KOPT-K1 (cell line): Measurements from ENCODE around the gene GOLGA5.

Experiments used
- H3K27ac ChIP-seq: fragments of 200-600 bp; sonication (generic); 2 replicates; pipeline ENCODE4 v1.5.1; 2016; ENCODE audit warnings: antibody characterized with exemption, mild to moderate bottlenecking, low read depth, low read length; ENCODE audit not compliant: poor library complexity, severe bottlenecking
- H3K36me3 ChIP-seq: fragments of 200-600 bp; sonication (generic); 2 replicates; pipeline ENCODE4 v1.5.1; 2017; ENCODE audit warnings: antibody characterized with exemption, mild to moderate bottlenecking, low read length, moderate library complexity; ENCODE audit not compliant: insufficient read depth
- H3K9me3 ChIP-seq: fragments of 200-600 bp; sonication (generic); 2 replicates; pipeline ENCODE4 v1.5.1; 2017; ENCODE audit warnings: antibody characterized with exemption, low read length, mild to moderate bottlenecking; ENCODE audit not compliant: insufficient read depth, poor library complexity, severe bottlenecking

Gene GOLGA5

DNA sequence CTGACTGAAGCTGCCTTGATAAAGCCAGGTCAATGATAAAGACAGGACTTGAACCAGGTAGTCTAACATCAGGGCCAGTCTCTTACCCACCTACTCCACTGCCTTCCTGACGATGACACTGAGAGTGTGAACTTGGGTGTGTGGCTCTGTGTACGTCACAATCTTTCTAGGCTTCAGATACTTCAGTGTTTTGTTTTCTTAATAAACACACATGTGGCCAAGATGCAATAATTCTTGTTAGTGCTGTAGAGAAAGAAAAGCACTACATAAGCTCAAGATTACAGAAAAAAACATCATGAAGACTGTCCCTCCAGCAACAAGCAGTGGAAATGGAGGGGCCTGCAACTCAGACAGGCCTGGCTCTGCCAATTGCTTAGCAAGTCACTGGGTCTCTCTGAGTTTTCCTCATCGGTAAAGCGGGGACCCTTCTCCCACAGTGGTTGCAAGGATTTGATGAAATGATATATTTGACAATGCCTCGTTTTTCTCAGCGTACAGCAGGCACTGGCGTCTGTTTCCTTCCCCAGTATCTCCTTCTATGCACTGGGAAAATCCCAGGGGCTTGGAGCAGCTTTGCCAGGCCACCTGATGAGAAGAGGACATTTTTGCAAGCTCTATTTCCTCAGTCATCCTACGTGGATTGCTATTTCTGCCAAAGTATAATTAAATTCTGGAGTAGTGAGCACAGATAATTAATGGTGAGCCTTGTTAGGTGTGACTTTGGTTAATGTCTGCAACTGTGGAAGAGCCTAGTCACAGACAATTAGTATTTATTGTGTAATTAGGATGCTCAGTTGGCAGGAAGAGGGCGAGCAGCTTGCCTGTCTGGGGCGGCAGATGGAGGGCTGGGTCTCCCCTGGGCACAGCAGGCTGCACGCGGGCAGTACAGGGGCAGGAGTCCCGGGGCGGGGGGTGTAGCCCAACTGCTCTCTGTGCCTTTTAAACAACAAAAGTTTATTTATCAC is 73.1 kb downstream of the GOLGA5 start:
- no peaks in the 10 kb centered on the region for H3K36me3 ChIP-seq
- peaks cover 7% of the 10 kb centered on the region for H3K9me3 ChIP-seq
- H3K27ac ChIP-seq = no peak overlapping the region

DNA sequence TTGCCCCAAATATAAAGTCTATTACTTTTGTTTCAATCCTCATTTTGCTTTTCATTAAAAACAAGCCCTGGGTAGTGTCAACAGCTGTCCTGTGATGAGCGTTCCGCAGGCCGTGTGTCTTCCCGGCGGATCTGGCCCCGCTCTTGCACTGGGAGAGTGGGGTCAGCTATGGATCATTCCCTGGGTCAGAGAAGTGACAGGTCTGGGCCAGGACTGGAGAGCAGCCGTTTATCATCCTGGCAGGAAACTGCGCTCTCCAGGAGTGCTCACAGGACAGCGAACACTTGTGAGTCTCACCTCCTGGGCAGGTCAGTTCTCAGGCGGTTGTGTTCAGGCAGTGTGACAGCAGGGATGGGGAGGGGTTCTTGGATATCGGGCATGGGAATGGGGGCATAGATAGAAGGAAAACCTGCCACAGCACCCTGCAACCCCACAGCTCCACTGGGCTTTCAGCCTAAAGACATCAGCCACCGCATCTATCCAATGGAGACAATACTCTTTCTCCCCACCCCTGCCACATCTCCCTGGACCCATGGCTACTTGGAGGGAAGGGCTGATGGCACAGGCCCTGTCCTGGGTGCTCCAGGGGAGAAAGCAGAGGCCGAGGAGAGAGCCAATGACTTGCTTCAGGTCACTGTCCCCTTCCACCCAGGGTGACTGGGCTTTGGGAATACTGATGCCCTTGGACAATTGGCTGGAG is 81.0 kb downstream of the GOLGA5 start:
- Histone ChIP-seq H3K27ac (no peak overlapping the region), H3K9me3 (no peaks in the 10 kb centered on the region), H3K36me3 (no peaks in the 10 kb centered on the region)

DNA sequence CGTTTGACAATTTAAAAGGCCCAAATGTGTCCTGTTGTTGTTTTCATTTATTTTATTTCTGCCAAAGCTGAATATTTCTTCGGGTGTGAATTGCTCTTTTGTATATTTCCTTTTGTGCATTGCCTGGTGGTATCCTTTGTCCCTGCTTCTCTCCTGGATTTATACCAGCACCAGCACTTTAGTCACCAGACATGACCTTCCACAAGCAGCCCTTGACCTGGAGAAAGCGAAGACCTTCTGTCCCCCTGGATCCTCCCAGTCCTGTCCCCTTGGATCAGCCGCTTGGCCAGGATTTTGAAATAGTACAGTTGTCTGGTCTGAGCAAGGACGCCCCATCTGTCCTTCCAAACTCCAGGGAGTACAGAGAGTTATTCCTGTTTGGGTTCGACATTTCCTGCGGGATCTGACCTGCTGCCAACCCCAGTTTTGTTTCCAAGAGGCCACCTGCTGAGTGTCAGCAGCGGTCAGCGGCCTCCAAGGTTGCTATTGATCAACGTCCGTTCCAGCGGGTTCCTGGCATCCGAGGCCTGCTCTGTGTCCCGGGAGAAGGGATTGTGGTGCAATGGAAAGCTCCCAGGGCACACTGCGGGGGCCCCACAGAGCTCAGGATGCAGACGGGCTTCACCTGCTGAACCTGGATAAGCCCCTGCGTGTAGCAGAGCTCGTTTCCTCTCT is 83.8 kb downstream of the GOLGA5 start:
- Histone ChIP-seq H3K9me3 (no peaks in the 10 kb centered on the region), H3K36me3 (no peaks in the 10 kb centered on the region), H3K27ac (no peak overlapping the region)

DNA sequence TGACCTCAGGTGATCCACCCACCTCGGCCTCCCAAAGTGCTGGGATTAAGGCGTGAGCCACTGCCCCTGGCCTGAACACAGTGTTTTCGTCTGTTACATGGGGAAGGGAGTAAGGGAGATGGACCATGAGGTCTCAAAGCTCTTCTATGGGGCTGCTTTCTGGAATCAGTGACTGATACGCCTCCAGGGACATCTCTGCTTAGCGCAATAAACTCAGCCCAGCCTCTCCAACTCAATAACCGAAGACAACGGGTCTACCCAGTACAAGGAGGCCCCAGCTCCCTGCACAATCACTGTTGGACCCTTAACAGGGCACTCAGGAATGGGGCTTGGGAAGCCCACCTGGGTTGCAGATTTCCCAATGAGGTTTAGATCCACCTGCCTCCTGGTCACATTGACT is 86.2 kb downstream of the GOLGA5 start:
- Histone ChIP-seq H3K9me3 (no peaks in the 10 kb centered on the region), H3K27ac (no peak overlapping the region), H3K36me3 (no peaks in the 10 kb centered on the region)

GRCh38 chr14:92880851-92881250 is 86.7 kb downstream of the GOLGA5 start:
- Histone ChIP-seq H3K9me3 (no peaks in the 10 kb centered on the region), H3K27ac (no peak overlapping the region), H3K36me3 (no peaks in the 10 kb centered on the region)

- H3K9me3 ChIP-seq = no peaks in the 10 kb centered on the region
- no peaks in the 10 kb centered on the region for H3K36me3 ChIP-seq
- H3K27ac ChIP-seq = no peak overlapping the region
These were observed 89.0 kb downstream of the GOLGA5 start for GRCh38 chr14:92883066-92883465.

GRCh38 chr14:92884410-92884809 is 90.3 kb downstream of the GOLGA5 start:
- no peaks in the 10 kb centered on the region for H3K9me3 ChIP-seq
- H3K36me3 ChIP-seq = no peaks in the 10 kb centered on the region
- H3K27ac ChIP-seq = no peak overlapping the region

DNA sequence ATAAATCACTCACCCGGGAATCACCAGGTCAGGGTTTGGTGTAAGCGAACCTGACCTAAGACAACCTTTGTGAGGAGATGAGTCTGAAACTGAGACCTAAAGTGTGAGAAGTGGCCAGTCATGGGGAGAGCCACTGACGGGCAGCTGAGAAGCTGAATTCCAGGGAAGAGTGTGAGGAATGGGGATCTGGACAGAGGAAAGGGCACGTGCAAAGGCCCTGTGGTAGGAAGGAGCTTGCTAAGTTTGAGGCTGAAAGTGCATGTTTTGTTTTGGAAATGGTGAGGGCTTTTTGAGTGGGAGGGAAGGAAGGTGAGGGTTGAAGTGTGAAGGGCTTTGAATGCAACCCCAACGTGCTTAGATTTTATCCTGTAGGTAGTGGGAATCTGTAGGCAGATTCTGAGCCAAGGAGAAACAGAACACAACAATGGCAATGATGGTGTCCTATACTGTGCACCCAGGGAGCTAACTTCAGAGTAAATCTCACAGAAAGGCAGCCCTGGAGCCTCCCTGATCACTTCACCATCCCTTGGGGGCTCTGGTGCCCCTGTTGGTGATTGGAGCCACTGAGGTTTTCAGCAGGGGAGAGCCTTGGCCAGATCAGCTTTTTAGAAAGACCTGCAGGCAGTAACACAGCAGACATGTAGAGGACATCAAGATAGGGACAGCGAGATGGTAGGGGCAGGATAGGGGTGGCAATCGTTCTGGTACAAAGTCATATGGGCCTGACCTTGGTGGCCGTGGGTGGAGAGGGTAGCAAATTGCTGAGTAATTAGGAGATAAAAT is 91.4 kb downstream of the GOLGA5 start:
- Histone ChIP-seq H3K9me3 (no peaks in the 10 kb centered on the region), H3K36me3 (no peaks in the 10 kb centered on the region), H3K27ac (no peak overlapping the region)

DNA sequence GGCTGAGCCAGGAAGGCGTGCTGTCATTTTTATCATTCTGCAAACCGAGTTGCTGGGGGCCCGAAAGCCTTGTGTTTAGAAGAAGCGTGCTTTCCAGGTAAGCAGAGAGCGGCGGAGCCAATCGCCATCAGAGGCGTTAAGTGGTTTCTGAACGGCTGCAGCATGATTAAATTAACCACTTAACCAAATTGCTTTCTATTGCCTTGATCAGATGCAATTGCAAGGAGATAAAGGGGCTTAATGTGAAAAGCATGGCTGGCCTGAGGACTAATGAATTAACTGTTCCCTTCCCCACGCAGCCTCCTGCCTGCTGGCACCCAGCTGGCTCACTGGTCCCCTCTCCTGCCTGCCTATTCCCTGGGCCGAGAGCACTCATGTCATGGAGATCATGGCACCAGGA is 92.2 kb downstream of the GOLGA5 start:
- no peaks in the 10 kb centered on the region for H3K36me3 ChIP-seq
- no peak overlapping the region for H3K27ac ChIP-seq
- no peaks in the 10 kb centered on the region for H3K9me3 ChIP-seq

DNA sequence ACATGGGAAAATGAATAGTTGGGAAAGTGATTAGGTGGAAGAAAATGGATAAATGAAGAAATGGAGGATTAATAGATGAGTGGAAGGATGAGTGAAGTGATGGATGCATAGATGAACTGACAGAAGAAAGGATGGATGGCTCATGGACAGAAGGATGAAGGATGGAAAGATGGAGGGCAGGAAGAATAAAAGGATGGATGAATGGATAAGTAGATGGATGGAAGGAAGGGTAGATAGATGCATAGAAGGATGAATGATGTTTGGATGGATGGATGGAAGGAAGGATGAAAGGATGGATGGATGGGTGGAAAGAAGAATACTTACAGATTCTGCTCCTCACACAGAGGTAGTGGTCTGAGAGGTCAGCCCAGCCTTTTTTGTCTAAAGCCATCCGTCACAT is 93.1 kb downstream of the GOLGA5 start:
- Histone ChIP-seq H3K27ac (no peak overlapping the region), H3K9me3 (peaks cover 5% of the 10 kb centered on the region), H3K36me3 (no peaks in the 10 kb centered on the region)

DNA sequence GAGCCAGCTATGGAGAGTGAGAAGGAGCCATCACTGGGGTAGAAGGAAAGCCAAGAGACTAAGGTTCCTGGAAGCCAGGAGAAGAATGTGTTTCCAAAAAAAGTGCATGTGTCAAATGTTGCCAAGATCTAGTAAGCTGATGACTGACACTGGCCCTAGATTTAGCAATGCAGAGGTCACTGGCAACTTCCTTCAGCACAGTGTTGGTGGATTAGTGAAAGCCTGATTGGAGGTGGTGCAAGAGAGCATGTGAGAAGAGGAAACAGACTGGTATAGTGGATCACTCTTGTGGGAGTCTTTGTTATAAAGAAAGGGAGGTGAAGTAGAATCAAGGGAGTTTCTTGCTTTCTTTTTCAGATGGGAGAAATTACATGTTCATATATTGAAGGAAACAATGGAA is 94.8 kb downstream of the GOLGA5 start:
- peaks cover 20% of the 10 kb centered on the region for H3K9me3 ChIP-seq
- no peaks in the 10 kb centered on the region for H3K36me3 ChIP-seq
- no peak overlapping the region for H3K27ac ChIP-seq
